Fibroblast of upper back skin (primary cell): Measurements from ENCODE around the gene SNAPIN.

ENCODE experiments used
- DNase-seq: peaks from one replicate; pipeline ENCODE4 v3.0.0-alpha.2; 2013

Gene SNAPIN

GRCh38 chr1:153658400-153659174 lies at the start of gene SNAPIN:
TSS of gene SNAPIN (plus strand) at chr1:153658703. CDS start at chr1:153658744, 41 bp downstream.
- DNase-seq: peak; percentile 87

GRCh38 chr1:153608742-153609584 lies 49.5 kb upstream of the SNAPIN start:
- DNase-seq: peak; percentile 82

- no peak for DNase-seq
Measured at GRCh38 chr1:153609585-153609907, 49.0 kb upstream of the SNAPIN start.

GRCh38 chr1:153610334-153610733 lies 48.2 kb upstream of the SNAPIN start:
- no peak for DNase-seq

- DNase-seq: no peak
Measured at GRCh38 chr1:153610811-153611301, 47.6 kb upstream of the SNAPIN start.

- no peak for DNase-seq
Measured at GRCh38 chr1:153611356-153611755, 47.1 kb upstream of the SNAPIN start.

- DNase-seq: no peak
Measured at GRCh38 chr1:153612111-153612754, 46.3 kb upstream of the SNAPIN start.

- peak; percentile 64 for DNase-seq
Measured at GRCh38 chr1:153612755-153613331, 45.7 kb upstream of the SNAPIN start, which contains the start of gene S100A16. TSS of gene S100A16 (minus strand) at chr1:153613137. CDS start at chr1:153608151, 4,986 bp downstream.

- no peak for DNase-seq
Measured at GRCh38 chr1:153613406-153613805, 45.1 kb upstream of the SNAPIN start.

- no peak for DNase-seq
Measured at GRCh38 chr1:153614189-153614900, 44.2 kb upstream of the SNAPIN start.

GRCh38 chr1:153614906-153615305 lies 43.6 kb upstream of the SNAPIN start:
- no peak for DNase-seq

- no peak for DNase-seq
Measured at GRCh38 chr1:153615406-153615805, 43.1 kb upstream of the SNAPIN start.

GRCh38 chr1:153616144-153616916 lies 42.2 kb upstream of the SNAPIN start, which contains the start of gene S100A14:
TSS of gene S100A14 (minus strand) at chr1:153616325. CDS start at chr1:153615858, 467 bp downstream.
- no peak for DNase-seq

- no peak for DNase-seq
Measured at GRCh38 chr1:153616917-153617311, 41.6 kb upstream of the SNAPIN start.

GRCh38 chr1:153617663-153618062 lies 40.8 kb upstream of the SNAPIN start:
- DNase-seq: no peak

GRCh38 chr1:153619171-153619570 lies 39.3 kb upstream of the SNAPIN start:
- no peak for DNase-seq

- DNase-seq: no peak
Measured at GRCh38 chr1:153623101-153623500, 35.4 kb upstream of the SNAPIN start.

- no peak for DNase-seq
Measured at GRCh38 chr1:153624965-153625611, 33.4 kb upstream of the SNAPIN start.

GRCh38 chr1:153626477-153626903 lies 32.0 kb upstream of the SNAPIN start:
- no peak for DNase-seq

- DNase-seq: peak; percentile 95
Measured at GRCh38 chr1:153626904-153627714, 31.4 kb upstream of the SNAPIN start, which contains the start of gene S100A13. TSS of gene S100A13 (minus strand) at chr1:153627505. CDS start at chr1:153626472, 1,033 bp downstream.
